Liver (tissue), 9 donors: ENCODE data around the gene GAMT. TPM values are rescaled to one million over a fixed set of nuclear protein-coding genes. Genes with fewer than 3 reads are reported as not detected.

Source experiments
- DNase-seq: peaks from one replicate; pipeline ENCODE4 v3.0.0-alpha.2; 2017; ENCODE audit warnings: low spot score
- H3K27ac ChIP-seq, 2 donors: one replicate each; pipeline ENCODE4 v1.7.0; 2013; ENCODE audit warnings: inconsistent platforms in 2 of 2, low read length in 2 of 2, control low read depth in 1 of 2, low read depth in 1 of 2, mild to moderate bottlenecking in 1 of 2
- H3K27me3 ChIP-seq, 4 donors: one replicate each; pipeline versions ENCODE4 v1.6.1 to v1.7.0; 2013; ENCODE audit warnings: low read length in 3 of 4, inconsistent platforms in 1 of 4, mild to moderate bottlenecking in 1 of 4, moderate library complexity in 1 of 4; ENCODE audit not compliant: control insufficient read depth in 4 of 4, insufficient read depth in 4 of 4
- H3K36me3 ChIP-seq, 4 donors: one replicate each; pipeline versions ENCODE4 v1.6.1 to v1.7.0; 2013; ENCODE audit warnings: low read length in 3 of 4, mild to moderate bottlenecking in 3 of 4, low read depth in 1 of 4, moderate library complexity in 1 of 4; ENCODE audit not compliant: control insufficient read depth in 4 of 4, insufficient read depth in 3 of 4
- H3K4me1 ChIP-seq, 4 donors: one replicate each; pipeline versions ENCODE4 v1.6.1 to v1.7.0; 2013; ENCODE audit warnings: low read length in 3 of 4, mild to moderate bottlenecking in 3 of 4, moderate library complexity in 1 of 4; ENCODE audit not compliant: control insufficient read depth in 4 of 4, insufficient read depth in 4 of 4
- H3K4me3 ChIP-seq, 3 donors: one replicate each; pipeline versions ENCODE4 v1.6.1 to v1.7.0; 2013; ENCODE audit warnings: low read length in 3 of 3, control low read depth in 1 of 3, low read depth in 1 of 3, mild to moderate bottlenecking in 1 of 3
- H3K9ac ChIP-seq, 2 donors: one replicate each; pipeline ENCODE4 v1.7.0; 2013; ENCODE audit warnings: low read length in 2 of 2, mild to moderate bottlenecking in 2 of 2, moderate library complexity in 2 of 2, control low read depth in 1 of 2, low read depth in 1 of 2
- H3K9me3 ChIP-seq, 4 donors: one replicate each; pipeline versions ENCODE4 v1.6.1 to v1.7.0; 2013; ENCODE audit warnings: low read length in 3 of 4; ENCODE audit not compliant: control insufficient read depth in 4 of 4
- EGR1 ChIP-seq, 2 donors: IDR thresholded peaks; 2 replicates each; pipeline ENCODE4 v1.6.1; 2016 to 2018; ENCODE audit warnings: antibody characterized with exemption in 2 of 2, low read depth in 2 of 2
- FOXA1 ChIP-seq: IDR thresholded peaks from 2 replicates; pipeline ENCODE4 v1.6.1; 2016; ENCODE audit warnings: antibody characterized with exemption
- FOXA2 ChIP-seq: IDR thresholded peaks from 2 replicates; pipeline ENCODE4 v1.6.1; 2016; ENCODE audit warnings: antibody characterized with exemption
- GABPA ChIP-seq, 2 donors: IDR thresholded peaks in 1 of 2; conservative IDR thresholded peaks in 1 of 2; 2 replicates each; pipeline ENCODE4 v1.6.1; 2016; ENCODE audit warnings: antibody characterized with exemption in 2 of 2, mild to moderate bottlenecking in 1 of 2, moderate library complexity in 1 of 2
- HNF4A ChIP-seq, 2 donors: conservative IDR thresholded peaks; 2 replicates each; pipeline ENCODE4 v1.6.1; 2016; ENCODE audit warnings: antibody characterized with exemption in 2 of 2, mild to moderate bottlenecking in 2 of 2
- HNF4G ChIP-seq: IDR thresholded peaks from 2 replicates; pipeline ENCODE4 v1.6.1; 2016; ENCODE audit warnings: antibody characterized with exemption
- JUND ChIP-seq, 2 donors: IDR thresholded peaks; 2 replicates each; pipeline ENCODE4 v1.6.1; 2016; ENCODE audit warnings: antibody characterized with exemption in 2 of 2
- NR2F2 ChIP-seq: IDR thresholded peaks from 2 replicates; pipeline ENCODE4 v1.6.1; 2016; ENCODE audit warnings: antibody characterized with exemption
- RAD21 ChIP-seq, 2 donors: IDR thresholded peaks; 2 replicates each; pipeline ENCODE4 v1.6.1; 2016; ENCODE audit warnings: antibody characterized with exemption in 2 of 2, mild to moderate bottlenecking in 2 of 2
- RXRA ChIP-seq, 2 donors: IDR thresholded peaks; 2 replicates each; pipeline ENCODE4 v1.6.1; 2017 to 2018; ENCODE audit warnings: antibody characterized with exemption in 2 of 2, mild to moderate bottlenecking in 1 of 2
- SP1 ChIP-seq: IDR thresholded peaks from 2 replicates; pipeline ENCODE4 v1.6.1; 2018; ENCODE audit warnings: antibody characterized with exemption, mild to moderate bottlenecking
- TAF1 ChIP-seq: conservative IDR thresholded peaks from 2 replicates; pipeline ENCODE4 v1.6.1; 2016; ENCODE audit warnings: antibody characterized with exemption, mild to moderate bottlenecking
- YY1 ChIP-seq: IDR thresholded peaks from 2 replicates; pipeline ENCODE4 v1.6.1; 2016; ENCODE audit warnings: antibody characterized with exemption, mild to moderate bottlenecking
- WGBS: extraction: QIAGEN DNeasy Blood & Tissue Kit; methylation state at CpG from one replicate; pipeline ENCODE4 v1.1.7; 2013; 5-methylcytosine and 5-hydroxymethylcytosine counted together
- polyA plus RNA-seq, 2 donors: library from polyadenylated mRNA; stranded (reverse) in 1 of 2; unstranded in 1 of 2; fragments of 200-250 nt in 1 of 2; fragments of >200 nt in 1 of 2; fragmentation: Nextera tagmentation in 1 of 2; extraction: Ambion mirVana in 1 of 2; gene quantifications; one replicate each; pipeline versions ENCODE4 v1.2.1 to v1.2.3, GENCODE V29; 2013 to 2015
- total RNA-seq, 2 donors: library from RNA; depleted of rRNA; stranded (reverse); fragments of >200 nt; gene quantifications; one replicate each; pipeline ENCODE4 v1.2.3, GENCODE V29; 2014
- TF ChIP-seq, protein P1 (sequence below): IDR thresholded peaks from 2 replicates; pipeline ENCODE4 v1.6.1; 2016; ENCODE audit warnings: antibody characterized with exemption
- TF ChIP-seq, protein P2 (sequence below): IDR thresholded peaks from 2 replicates; pipeline ENCODE4 v1.6.1; 2016; ENCODE audit warnings: antibody characterized with exemption
- TF ChIP-seq, protein P3 (sequence below): fragments of 150-350 bp; IDR thresholded peaks from 2 replicates; pipeline ENCODE4 v1.5.1; 2017; ENCODE audit warnings: improper control_type of control experiment, low read depth, low read length; ENCODE audit not compliant: missing input control
- TF ChIP-seq, protein P4 (sequence below): IDR thresholded peaks from 2 replicates; pipeline ENCODE4 v1.6.1; 2016; ENCODE audit warnings: antibody characterized with exemption, mild to moderate bottlenecking
- TF ChIP-seq, protein P5 (sequence below): IDR thresholded peaks from 2 replicates; pipeline ENCODE4 v1.6.1; 2016; ENCODE audit warnings: antibody characterized with exemption
- donor health status: healthy.
- donor health status: healthy.
- donor health status: healthy.
- donor health status: healthy.
- donor health status: healthy.

Gene GAMT
- total and polyA plus RNA-seq, 4 donors, result 76.2 to 394 (median 274) TPM

DNA sequence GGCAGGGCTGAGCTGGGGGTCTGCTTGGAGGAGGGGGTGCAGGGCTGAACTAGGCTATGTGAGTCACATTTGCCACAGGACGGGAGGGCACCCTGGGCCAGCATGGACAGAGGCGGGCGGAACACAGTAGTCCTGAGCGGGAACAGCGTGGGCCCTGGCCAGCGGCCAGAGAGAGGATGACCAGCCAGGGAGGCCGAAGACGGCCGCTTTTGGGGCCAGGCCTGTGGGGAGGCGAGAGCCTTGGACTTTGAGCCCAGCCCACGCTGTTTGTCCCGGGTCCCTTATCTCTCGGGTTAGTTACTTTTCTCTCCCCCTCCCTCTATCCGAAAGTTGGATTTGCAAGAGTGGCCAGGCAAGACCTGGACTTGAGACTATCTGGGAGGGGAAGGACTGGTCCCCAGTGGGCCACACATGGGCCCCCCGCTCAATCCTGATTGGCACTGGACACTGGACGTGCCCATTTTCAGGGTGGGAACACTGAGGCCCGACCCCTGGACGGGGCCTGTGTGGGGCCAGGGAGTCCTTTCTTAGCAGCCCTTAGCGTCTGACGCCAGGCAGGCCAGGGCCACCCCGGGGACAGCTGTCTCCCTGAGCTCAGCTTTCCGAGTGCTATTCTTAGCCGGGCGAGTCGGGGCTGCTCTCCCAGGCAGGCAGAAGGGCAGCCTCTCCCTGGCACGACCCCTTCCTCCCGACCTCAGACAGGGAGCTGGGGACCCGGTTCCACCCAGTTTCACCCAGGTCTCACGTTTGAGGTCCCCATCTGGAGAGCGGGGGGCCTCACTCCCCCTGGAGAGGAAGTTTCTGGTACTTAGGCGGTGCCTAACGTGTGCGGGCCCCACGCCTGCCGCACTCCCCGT lies 833 bp downstream of the GAMT start:
- peaks cover 0 to 6% (median 2%) of the 10 kb centered on the region in 4 donors for H3K36me3 ChIP-seq
- H3K4me1 ChIP-seq, result peaks cover 23 to 54% (median 41%) of the 10 kb centered on the region in 4 donors
- DNase-seq, result peak; percentile 66
- TF ChIP-seq, protein P1, sequence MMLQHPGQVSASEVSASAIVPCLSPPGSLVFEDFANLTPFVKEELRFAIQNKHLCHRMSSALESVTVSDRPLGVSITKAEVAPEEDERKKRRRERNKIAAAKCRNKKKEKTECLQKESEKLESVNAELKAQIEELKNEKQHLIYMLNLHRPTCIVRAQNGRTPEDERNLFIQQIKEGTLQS, result peak; percentile 91
- TF ChIP-seq GABPA (IDR thresholded peaks at IDR 0.05 in 1 of 2, conservative IDR thresholded peaks at IDR 0.05 in 1 of 2) (peak in 1 of 2 donors; percentile 55), SP1 (peak; percentile 96), FOXA2 (peak; percentile 68), TAF1 (no peak), HNF4G (peak; percentile 92), YY1 (peak; percentile 71), HNF4A (conservative IDR thresholded peaks at IDR 0.05) (peak; percentile 96 to 98), FOXA1 (peak; percentile 14), EGR1 (IDR thresholded peaks at IDR 0.05; ENCODE audit: low read depth in 2 of 2) (peak; percentile 80 to 95), JUND (IDR thresholded peaks at IDR 0.05) (peak; percentile 90 to 98), RAD21 (IDR thresholded peaks at IDR 0.05) (peak; percentile 50 to 55), NR2F2 (peak; percentile 53), RXRA (IDR thresholded peaks at IDR 0.05) (peak; percentile 82 to 96)
- TF ChIP-seq, protein P2, sequence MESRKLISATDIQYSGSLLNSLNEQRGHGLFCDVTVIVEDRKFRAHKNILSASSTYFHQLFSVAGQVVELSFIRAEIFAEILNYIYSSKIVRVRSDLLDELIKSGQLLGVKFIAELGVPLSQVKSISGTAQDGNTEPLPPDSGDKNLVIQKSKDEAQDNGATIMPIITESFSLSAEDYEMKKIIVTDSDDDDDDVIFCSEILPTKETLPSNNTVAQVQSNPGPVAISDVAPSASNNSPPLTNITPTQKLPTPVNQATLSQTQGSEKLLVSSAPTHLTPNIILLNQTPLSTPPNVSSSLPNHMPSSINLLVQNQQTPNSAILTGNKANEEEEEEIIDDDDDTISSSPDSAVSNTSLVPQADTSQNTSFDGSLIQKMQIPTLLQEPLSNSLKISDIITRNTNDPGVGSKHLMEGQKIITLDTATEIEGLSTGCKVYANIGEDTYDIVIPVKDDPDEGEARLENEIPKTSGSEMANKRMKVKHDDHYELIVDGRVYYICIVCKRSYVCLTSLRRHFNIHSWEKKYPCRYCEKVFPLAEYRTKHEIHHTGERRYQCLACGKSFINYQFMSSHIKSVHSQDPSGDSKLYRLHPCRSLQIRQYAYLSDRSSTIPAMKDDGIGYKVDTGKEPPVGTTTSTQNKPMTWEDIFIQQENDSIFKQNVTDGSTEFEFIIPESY, result peak; percentile 87
- TF ChIP-seq, protein P3, sequence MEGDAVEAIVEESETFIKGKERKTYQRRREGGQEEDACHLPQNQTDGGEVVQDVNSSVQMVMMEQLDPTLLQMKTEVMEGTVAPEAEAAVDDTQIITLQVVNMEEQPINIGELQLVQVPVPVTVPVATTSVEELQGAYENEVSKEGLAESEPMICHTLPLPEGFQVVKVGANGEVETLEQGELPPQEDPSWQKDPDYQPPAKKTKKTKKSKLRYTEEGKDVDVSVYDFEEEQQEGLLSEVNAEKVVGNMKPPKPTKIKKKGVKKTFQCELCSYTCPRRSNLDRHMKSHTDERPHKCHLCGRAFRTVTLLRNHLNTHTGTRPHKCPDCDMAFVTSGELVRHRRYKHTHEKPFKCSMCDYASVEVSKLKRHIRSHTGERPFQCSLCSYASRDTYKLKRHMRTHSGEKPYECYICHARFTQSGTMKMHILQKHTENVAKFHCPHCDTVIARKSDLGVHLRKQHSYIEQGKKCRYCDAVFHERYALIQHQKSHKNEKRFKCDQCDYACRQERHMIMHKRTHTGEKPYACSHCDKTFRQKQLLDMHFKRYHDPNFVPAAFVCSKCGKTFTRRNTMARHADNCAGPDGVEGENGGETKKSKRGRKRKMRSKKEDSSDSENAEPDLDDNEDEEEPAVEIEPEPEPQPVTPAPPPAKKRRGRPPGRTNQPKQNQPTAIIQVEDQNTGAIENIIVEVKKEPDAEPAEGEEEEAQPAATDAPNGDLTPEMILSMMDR, result no peak
- TF ChIP-seq, protein P4, sequence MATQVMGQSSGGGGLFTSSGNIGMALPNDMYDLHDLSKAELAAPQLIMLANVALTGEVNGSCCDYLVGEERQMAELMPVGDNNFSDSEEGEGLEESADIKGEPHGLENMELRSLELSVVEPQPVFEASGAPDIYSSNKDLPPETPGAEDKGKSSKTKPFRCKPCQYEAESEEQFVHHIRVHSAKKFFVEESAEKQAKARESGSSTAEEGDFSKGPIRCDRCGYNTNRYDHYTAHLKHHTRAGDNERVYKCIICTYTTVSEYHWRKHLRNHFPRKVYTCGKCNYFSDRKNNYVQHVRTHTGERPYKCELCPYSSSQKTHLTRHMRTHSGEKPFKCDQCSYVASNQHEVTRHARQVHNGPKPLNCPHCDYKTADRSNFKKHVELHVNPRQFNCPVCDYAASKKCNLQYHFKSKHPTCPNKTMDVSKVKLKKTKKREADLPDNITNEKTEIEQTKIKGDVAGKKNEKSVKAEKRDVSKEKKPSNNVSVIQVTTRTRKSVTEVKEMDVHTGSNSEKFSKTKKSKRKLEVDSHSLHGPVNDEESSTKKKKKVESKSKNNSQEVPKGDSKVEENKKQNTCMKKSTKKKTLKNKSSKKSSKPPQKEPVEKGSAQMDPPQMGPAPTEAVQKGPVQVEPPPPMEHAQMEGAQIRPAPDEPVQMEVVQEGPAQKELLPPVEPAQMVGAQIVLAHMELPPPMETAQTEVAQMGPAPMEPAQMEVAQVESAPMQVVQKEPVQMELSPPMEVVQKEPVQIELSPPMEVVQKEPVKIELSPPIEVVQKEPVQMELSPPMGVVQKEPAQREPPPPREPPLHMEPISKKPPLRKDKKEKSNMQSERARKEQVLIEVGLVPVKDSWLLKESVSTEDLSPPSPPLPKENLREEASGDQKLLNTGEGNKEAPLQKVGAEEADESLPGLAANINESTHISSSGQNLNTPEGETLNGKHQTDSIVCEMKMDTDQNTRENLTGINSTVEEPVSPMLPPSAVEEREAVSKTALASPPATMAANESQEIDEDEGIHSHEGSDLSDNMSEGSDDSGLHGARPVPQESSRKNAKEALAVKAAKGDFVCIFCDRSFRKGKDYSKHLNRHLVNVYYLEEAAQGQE, result peak; percentile 83
- TF ChIP-seq, protein P5, sequence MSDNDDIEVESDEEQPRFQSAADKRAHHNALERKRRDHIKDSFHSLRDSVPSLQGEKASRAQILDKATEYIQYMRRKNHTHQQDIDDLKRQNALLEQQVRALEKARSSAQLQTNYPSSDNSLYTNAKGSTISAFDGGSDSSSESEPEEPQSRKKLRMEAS, result peak; percentile 98
- 8% methylated on average over 36 of the region's 36 CpGs for WGBS
- peak overlapping the region; percentile 73 to 93 for H3K27ac ChIP-seq
- H3K9me3 ChIP-seq, result no peaks in the 10 kb centered on the region
- peak overlapping the region; percentile 64 to 70 for H3K9ac ChIP-seq
- H3K4me3 ChIP-seq, result peak overlapping the region; percentile 51 to 94 (median 72)
- no peaks in the 10 kb centered on the region for H3K27me3 ChIP-seq
